DND-41 (cell line): ENCODE data around the gene PSMF1.

Experiments used
- ATAC-seq: fragments of 200-7000 bp; cut with Tn5 transposase; 3 replicates; pipeline ENCODE4 v1.9.1; 2021; ENCODE audit warnings: low read depth; ENCODE audit not compliant: insufficient read depth
- DNase-seq: peaks from one replicate; pipeline ENCODE4 v3.0.0-alpha.2; 2020
- H2AFZ ChIP-seq: 2 replicates; pipeline ENCODE4 v1.6.0; 2012; ENCODE audit warnings: low read depth, low read length
- H3K27ac ChIP-seq: 2 replicates; pipeline ENCODE4 v1.5.1; 2012; ENCODE audit warnings: low read length, inconsistent platforms
- H3K27me3 ChIP-seq: fragments of 200-600 bp; sonication (generic); 2 replicates; pipeline ENCODE4 v1.6.0; 2012; ENCODE audit warnings: low read length, mild to moderate bottlenecking, inconsistent platforms; ENCODE audit not compliant: insufficient read depth, poor library complexity
- H3K36me3 ChIP-seq: 2 replicates; pipeline ENCODE4 v1.5.1; 2012; ENCODE audit warnings: low read length, inconsistent platforms; ENCODE audit not compliant: insufficient read depth
- H3K4me1 ChIP-seq: 2 replicates; pipeline ENCODE4 v1.5.1; 2012; ENCODE audit warnings: mild to moderate bottlenecking, low read length; ENCODE audit not compliant: insufficient read depth
- H3K4me2 ChIP-seq: 2 replicates; pipeline ENCODE4 v1.6.0; 2012; ENCODE audit warnings: mild to moderate bottlenecking, moderate library complexity, low read length, inconsistent platforms; ENCODE audit not compliant: insufficient read depth
- H3K4me3 ChIP-seq, 2 experiments: fragments of 200-600 bp in 1 of 2; shearing (Covaris generic) in 1 of 2; 2 replicates each; pipeline ENCODE4 v1.5.1; 2012 to 2016; ENCODE audit warnings: inconsistent platforms in 2 of 2, low read length in 2 of 2, mild to moderate bottlenecking in 2 of 2, low read depth in 1 of 2, moderate library complexity in 1 of 2
- H3K79me2 ChIP-seq: 2 replicates; pipeline ENCODE4 v1.6.0; 2012; ENCODE audit warnings: low read length, inconsistent platforms; ENCODE audit not compliant: insufficient read depth
- H3K9ac ChIP-seq: 2 replicates; pipeline ENCODE4 v1.6.0; 2012; ENCODE audit warnings: low read depth, mild to moderate bottlenecking, inconsistent platforms, low read length, moderate library complexity
- H3K9me3 ChIP-seq: 2 replicates; pipeline ENCODE4 v1.5.1; 2012; ENCODE audit warnings: low read length, moderate library complexity, mild to moderate bottlenecking, inconsistent platforms; ENCODE audit not compliant: insufficient read depth, severe bottlenecking
- H4K20me1 ChIP-seq: 2 replicates; pipeline ENCODE4 v1.6.0; 2012; ENCODE audit warnings: low read length; ENCODE audit not compliant: insufficient read depth
- EZH2 ChIP-seq: IDR thresholded peaks from 3 replicates; pipeline ENCODE4 v1.6.1; 2012; ENCODE audit warnings: borderline replicate concordance, low read depth, mild to moderate bottlenecking, moderate library complexity, low read length, inconsistent platforms; ENCODE audit not compliant: severe bottlenecking
- TF ChIP-seq, protein P1 (sequence below): IDR thresholded peaks from 2 replicates; pipeline ENCODE4 v1.5.1; 2012; ENCODE audit warnings: borderline replicate concordance, low read length, moderate library complexity, mild to moderate bottlenecking; ENCODE audit not compliant: poor library complexity, severe bottlenecking; ENCODE audit errors: extremely low read depth

The PSMF1 gene

DNA sequence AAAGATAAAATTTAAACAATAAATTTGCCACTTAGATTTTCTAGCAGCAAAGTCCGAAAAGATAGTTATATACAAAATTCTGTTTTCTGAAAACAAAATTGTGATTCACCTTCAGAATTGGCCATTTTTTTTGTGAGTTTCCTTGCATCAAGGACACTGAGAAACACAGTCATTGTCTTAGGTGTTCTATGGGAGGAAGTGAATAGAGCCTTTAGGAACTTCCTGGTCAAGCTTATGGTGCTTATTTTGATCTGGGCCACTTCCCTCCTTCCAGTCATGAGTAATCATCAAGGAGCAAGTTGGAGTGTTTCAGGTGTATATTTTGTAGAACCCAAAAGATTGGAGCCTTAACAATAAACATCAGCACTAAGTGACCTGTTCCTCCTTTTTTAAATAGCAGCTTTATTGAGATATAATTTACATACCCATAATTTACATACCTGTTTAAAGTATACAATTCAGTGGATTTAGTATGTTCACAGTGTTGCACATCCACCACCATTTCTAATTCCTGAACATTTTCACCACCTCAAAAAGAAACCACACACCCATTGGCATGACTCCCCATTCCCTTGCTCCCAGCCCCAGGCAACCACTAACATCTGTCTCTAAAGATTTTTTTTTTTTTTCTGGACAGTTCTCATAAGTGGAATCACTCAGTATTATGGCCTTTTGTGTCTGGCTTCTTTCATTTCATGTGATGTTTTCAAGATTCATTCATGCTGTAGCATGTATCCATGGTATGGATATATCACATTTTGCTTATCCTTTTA lies 48.7 kb downstream of the PSMF1 start:
- Histone ChIP-seq H3K27me3 (no peaks in the 10 kb centered on the region), H3K4me2 (no peak overlapping the region), H3K4me1 (no peaks in the 10 kb centered on the region), H4K20me1 (peaks cover 26% of the 10 kb centered on the region), H3K27ac (no peak overlapping the region), H3K4me3 (no peak overlapping the region), H2AFZ (no peak overlapping the region), H3K79me2 (no peaks in the 10 kb centered on the region), H3K9me3 (no peaks in the 10 kb centered on the region), H3K36me3 (peaks cover 93% of the 10 kb centered on the region), H3K9ac (no peak overlapping the region)
- no peak for ATAC-seq
- TF ChIP-seq EZH2: no peak
- TF ChIP-seq, protein P1, sequence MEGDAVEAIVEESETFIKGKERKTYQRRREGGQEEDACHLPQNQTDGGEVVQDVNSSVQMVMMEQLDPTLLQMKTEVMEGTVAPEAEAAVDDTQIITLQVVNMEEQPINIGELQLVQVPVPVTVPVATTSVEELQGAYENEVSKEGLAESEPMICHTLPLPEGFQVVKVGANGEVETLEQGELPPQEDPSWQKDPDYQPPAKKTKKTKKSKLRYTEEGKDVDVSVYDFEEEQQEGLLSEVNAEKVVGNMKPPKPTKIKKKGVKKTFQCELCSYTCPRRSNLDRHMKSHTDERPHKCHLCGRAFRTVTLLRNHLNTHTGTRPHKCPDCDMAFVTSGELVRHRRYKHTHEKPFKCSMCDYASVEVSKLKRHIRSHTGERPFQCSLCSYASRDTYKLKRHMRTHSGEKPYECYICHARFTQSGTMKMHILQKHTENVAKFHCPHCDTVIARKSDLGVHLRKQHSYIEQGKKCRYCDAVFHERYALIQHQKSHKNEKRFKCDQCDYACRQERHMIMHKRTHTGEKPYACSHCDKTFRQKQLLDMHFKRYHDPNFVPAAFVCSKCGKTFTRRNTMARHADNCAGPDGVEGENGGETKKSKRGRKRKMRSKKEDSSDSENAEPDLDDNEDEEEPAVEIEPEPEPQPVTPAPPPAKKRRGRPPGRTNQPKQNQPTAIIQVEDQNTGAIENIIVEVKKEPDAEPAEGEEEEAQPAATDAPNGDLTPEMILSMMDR: no peak
- DNase-seq: no peak

DNA sequence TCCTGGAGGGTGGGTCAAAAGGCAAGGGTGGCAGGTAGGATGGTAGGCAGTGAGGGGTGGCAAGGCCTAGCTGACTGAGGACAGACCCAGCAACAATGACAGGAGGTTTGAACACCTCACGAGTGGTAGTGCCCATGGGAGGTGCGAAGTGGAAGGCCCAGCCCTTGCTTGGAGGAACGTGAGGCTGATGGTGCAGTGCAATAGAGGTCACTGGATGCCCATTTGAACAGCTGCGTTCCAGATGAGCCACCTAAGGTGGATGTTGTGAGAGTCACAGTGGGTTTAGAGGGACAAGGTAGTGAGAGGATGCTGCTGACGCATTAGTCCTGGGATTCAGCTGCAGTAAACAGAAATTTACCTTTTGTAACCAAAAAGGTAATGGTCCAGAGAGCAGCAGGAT lies 50.8 kb downstream of the PSMF1 start:
- H4K20me1 ChIP-seq: peaks cover 23% of the 10 kb centered on the region
- H2AFZ ChIP-seq: no peak overlapping the region

DNA sequence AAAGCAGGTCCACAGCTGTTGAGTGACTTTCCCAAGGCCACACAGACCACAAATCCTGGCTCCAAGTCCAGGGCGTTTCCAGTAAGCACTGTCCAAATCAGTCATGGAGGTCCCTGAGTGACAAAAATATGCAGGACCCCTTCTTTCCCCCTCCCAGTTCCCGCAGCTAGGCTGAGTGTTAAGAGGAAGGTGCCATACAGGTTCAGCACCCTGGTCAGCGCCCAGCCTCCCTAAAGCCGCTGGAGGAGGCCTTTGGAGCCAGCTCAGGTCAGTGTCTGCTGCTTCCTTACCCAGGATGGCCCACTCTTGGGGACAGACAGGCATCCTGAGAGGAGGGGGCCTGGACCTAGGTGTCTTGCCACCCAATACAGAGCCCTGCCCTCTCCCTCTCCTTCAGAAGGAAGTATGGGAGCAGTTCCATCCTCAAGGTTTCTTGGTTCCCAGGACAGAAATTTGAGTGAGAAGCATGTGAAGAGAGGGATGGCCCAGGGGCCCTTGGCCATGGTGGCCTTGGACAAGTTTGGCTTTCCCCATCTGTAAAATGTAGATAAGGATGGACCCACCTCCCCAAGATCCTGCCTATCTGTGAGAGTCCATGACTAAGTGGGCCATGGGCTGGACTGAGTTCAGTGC lies 53.2 kb downstream of the PSMF1 start:
- ATAC-seq (peak; percentile 69), DNase-seq (peak; percentile 64)
- Histone ChIP-seq H3K4me3 (no peak overlapping the region), H3K9me3 (no peaks in the 10 kb centered on the region), H3K27ac (no peak overlapping the region), H2AFZ (no peak overlapping the region), H3K4me2 (no peak overlapping the region), H4K20me1 (peaks cover 23% of the 10 kb centered on the region), H3K9ac (no peak overlapping the region), H3K27me3 (no peaks in the 10 kb centered on the region), H3K36me3 (peaks cover 59% of the 10 kb centered on the region), H3K79me2 (no peaks in the 10 kb centered on the region), H3K4me1 (no peaks in the 10 kb centered on the region)
- no peak for TF ChIP-seq EZH2
- TF ChIP-seq, protein P1: no peak

More for the DNA sequence above, 50.8 kb downstream of the PSMF1 start:
- no peak for TF ChIP-seq EZH2
- DNase-seq (no peak), ATAC-seq (no peak)
- Histone ChIP-seq H3K9ac (no peak overlapping the region), H3K27ac (no peak overlapping the region), H3K36me3 (peaks cover 79% of the 10 kb centered on the region), H3K79me2 (no peaks in the 10 kb centered on the region), H3K4me2 (no peak overlapping the region), H3K9me3 (no peaks in the 10 kb centered on the region), H3K27me3 (no peaks in the 10 kb centered on the region), H3K4me1 (no peaks in the 10 kb centered on the region), H3K4me3 (no peak overlapping the region)

DNA sequence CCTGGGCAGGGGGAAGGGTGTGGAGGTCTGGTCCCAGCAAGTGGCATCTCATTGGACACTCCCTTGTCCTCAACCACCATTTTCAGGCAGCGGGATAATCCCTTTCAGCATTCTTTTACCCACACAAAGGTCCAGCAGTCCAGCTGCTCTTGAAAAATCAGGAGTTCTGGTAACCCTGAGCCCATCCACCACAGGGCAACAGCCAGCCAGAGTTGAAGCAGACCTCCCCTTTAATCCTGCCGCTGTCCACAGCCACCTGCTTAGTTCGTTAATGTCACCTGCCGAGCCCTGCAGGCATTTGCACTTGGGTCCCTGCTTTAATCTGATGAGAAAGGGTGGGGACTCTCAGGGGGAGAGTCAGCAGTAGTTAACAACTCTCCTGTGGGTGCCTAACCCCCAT lies 55.3 kb downstream of the PSMF1 start:
- H4K20me1 ChIP-seq: peaks cover 23% of the 10 kb centered on the region

More for the DNA sequence above, 55.3 kb downstream of the PSMF1 start:
- Histone ChIP-seq H3K9me3 (no peaks in the 10 kb centered on the region), H3K27me3 (no peaks in the 10 kb centered on the region), H2AFZ (no peak overlapping the region), H3K79me2 (no peaks in the 10 kb centered on the region), H3K36me3 (peaks cover 38% of the 10 kb centered on the region), H3K27ac (no peak overlapping the region), H3K9ac (no peak overlapping the region), H3K4me2 (no peak overlapping the region), H3K4me1 (no peaks in the 10 kb centered on the region), H3K4me3 (no peak overlapping the region)
- ATAC-seq (no peak), DNase-seq (no peak)
- TF ChIP-seq EZH2: no peak
- TF ChIP-seq, protein P1: no peak
